ENCODE data around the gene ABCB1.

- no peak for TF ChIP-seq HNRNPLL (IDR thresholded peaks at IDR 0.05; ENCODE audit: low read depth, low read length, poor library complexity, severe bottlenecking)
- no peak for TF ChIP-seq ZNF660 (CRISPR knock-in tag; IDR thresholded peaks at IDR 0.05; ENCODE audit: borderline replicate concordance, low read depth)
- TF ChIP-seq POLR2A (IDR thresholded peaks at IDR 0.05; ENCODE audit: insufficient read depth in 1 of 2, low read depth in 2 of 2, low read length in 2 of 2), result no peak
- TF ChIP-seq NFYB (CRISPR knock-in tag; IDR thresholded peaks at IDR 0.05), result no peak
- no peak for TF ChIP-seq NAIF1 (CRISPR knock-in tag; IDR thresholded peaks at IDR 0.05; ENCODE audit: borderline replicate concordance)
- TF ChIP-seq TEAD2 (CRISPR knock-in tag; IDR thresholded peaks at IDR 0.05), result no peak
- no peak for TF ChIP-seq CAMTA2 (CRISPR knock-in tag; IDR thresholded peaks at IDR 0.05; ENCODE audit: borderline replicate concordance)
- TF ChIP-seq CTCF (CRISPR knock-in tag; IDR thresholded peaks at IDR 0.05), result no peak
- TF ChIP-seq BORCS8-MEF2B (CRISPR knock-in tag; IDR thresholded peaks at IDR 0.05), result no peak
- TF ChIP-seq FOXK1 (CRISPR knock-in tag; IDR thresholded peaks at IDR 0.05; ENCODE audit: borderline replicate concordance, low read depth), result no peak
- TF ChIP-seq ZNF101 (CRISPR knock-in tag; IDR thresholded peaks at IDR 0.05; ENCODE audit: borderline replicate concordance, low read depth), result no peak
- no peak for TF ChIP-seq CCAR2 (optimal IDR thresholded peaks at IDR 0.05; ENCODE audit: low read depth, low read length)
- no peak for TF ChIP-seq SMC3 (IDR thresholded peaks at IDR 0.05; ENCODE audit: low read length)
Measured at GRCh38 chr7:87592300-87592699, 8.4 kb downstream of the ABCB1 start.
